GM19372 (cell line): Measurements from ENCODE around the gene NBPF19.
"Not testable (repeated sequence)": the region's sequence is repeated elsewhere in the genome, so short reads cannot be mapped to it uniquely, and the experiment has no call there.

Experiments
- ATAC-seq: cut with Tn5 transposase; IDR thresholded peaks from one replicate; pipeline ENCODE4 v1.9.1; 2021; ENCODE audit warnings: mild to moderate bottlenecking, low read depth, moderate library complexity; ENCODE audit not compliant: unreplicated experiment

The NBPF19 gene

GRCh38 chr1:149474745-149475144, at the start of gene NBPF19:
Gene NBPF19 (plus strand): TSS chr1:149475045. CDS start chr1:149475933, 888 bp downstream.
- ATAC-seq: not testable (repeated sequence)

GRCh38 chr1:149428317-149428716, 46.5 kb upstream of the NBPF19 start:
- ATAC-seq: not testable (repeated sequence)

- ATAC-seq: not testable (repeated sequence)
These were observed 29.4 kb upstream of the NBPF19 start for GRCh38 chr1:149445451-149445850.

GRCh38 chr1:149452196-149452595, 22.6 kb upstream of the NBPF19 start:
- not testable (repeated sequence) for ATAC-seq

- ATAC-seq: not testable (repeated sequence)
These were observed 22.2 kb upstream of the NBPF19 start for GRCh38 chr1:149452652-149453051.

- not testable (repeated sequence) for ATAC-seq
These were observed 83.5 kb downstream of the NBPF19 start for GRCh38 chr1:149558350-149558825.

- ATAC-seq: not testable (repeated sequence)
These were observed 87.0 kb downstream of the NBPF19 start for GRCh38 chr1:149561806-149562205.

GRCh38 chr1:149565485-149565884, 90.6 kb downstream of the NBPF19 start:
- ATAC-seq: not testable (repeated sequence)

- not testable (repeated sequence) for ATAC-seq
These were observed 97.9 kb downstream of the NBPF19 start for GRCh38 chr1:149572763-149573162.

GRCh38 chr1:149585592-149585991, 110.7 kb downstream of the NBPF19 start:
- ATAC-seq: not testable (repeated sequence)
